Endothelial cell of umbilical vein (primary cell): Measurements from ENCODE around the gene PTGER2. TPM values are rescaled to one million over a fixed set of nuclear protein-coding genes. Genes with fewer than 3 reads are reported as not detected.

ENCODE experiments used
- BruUV-seq: library from RNA; stranded (reverse); fragments of 400-500 nt; replicated peaks from 2 replicates; lab custom pipeline; 2021; lab: Mats Ljungman, UMichigan
- CTCF ChIA-PET: fragments of 300-600, 350-600 bp; sonication (Branson Sonifier 250); formaldehyde crosslinking; loops from one replicate; lab custom pipeline; 2021; ENCODE audit warnings: antibody characterized with exemption, inconsistent platforms; lab: Charles Lee
- POLR2A ChIA-PET: fragments of 300-600, 350-600 bp; sonication (Branson Sonifier 250); formaldehyde crosslinking; loops from one replicate; lab custom pipeline; 2021; ENCODE audit warnings: antibody characterized with exemption, inconsistent platforms; lab: Charles Lee
- DNase-seq: peaks from one replicate; pipeline ENCODE4 v3.0.0-alpha.2; 2011; ENCODE audit warnings: low read depth, low spot score
- FAIRE-seq: peaks from 2 replicates; lab custom pipeline; 2011; peaks lifted over from hg19 to GRCh38; lab: Jason Lieb, UNC
- H2AFZ ChIP-seq: 2 replicates; pipeline ENCODE4 v1.6.0; 2012; ENCODE audit warnings: low read depth, low read length, control low read depth, inconsistent platforms
- H3K27ac ChIP-seq: 2 replicates; pipeline ENCODE4 v1.5.1; 2011; ENCODE audit warnings: low read depth, mild to moderate bottlenecking, control low read depth, low read length, moderate library complexity; ENCODE audit not compliant: insufficient read depth
- H3K27me3 ChIP-seq, 2 experiments: 2 replicates each; pipeline versions ENCODE4 v1.6.0 to v1.6.1; 2011; ENCODE audit warnings: low read length in 2 of 2, mixed read lengths in 1 of 2; ENCODE audit not compliant: control insufficient read depth in 2 of 2, insufficient read depth in 2 of 2
- H3K36me3 ChIP-seq, 2 experiments: 2 replicates in 1 of 2; 3 replicates in 1 of 2; pipeline ENCODE4 v1.5.1; 2011; ENCODE audit warnings: low read length in 2 of 2, mild to moderate bottlenecking in 1 of 2, moderate library complexity in 1 of 2; ENCODE audit not compliant: control insufficient read depth in 2 of 2, insufficient read depth in 2 of 2; ENCODE audit errors: extremely low read depth in 1 of 2
- H3K4me1 ChIP-seq: 3 replicates; pipeline ENCODE4 v1.5.1; 2011; ENCODE audit warnings: mild to moderate bottlenecking, low read length; ENCODE audit not compliant: control insufficient read depth, insufficient read depth; ENCODE audit errors: extremely low read depth
- H3K4me2 ChIP-seq: 2 replicates; pipeline ENCODE4 v1.6.1; 2011; ENCODE audit warnings: low read length, control low read depth, mixed read lengths; ENCODE audit not compliant: insufficient read depth
- H3K4me3 ChIP-seq, 3 experiments: fragments of 200-600 bp in 1 of 3; sonication (generic), shearing (Covaris generic) in 1 of 3; replicated peaks in 1 of 3; 2 replicates each; pipeline ENCODE4 v1.5.1; 2011 to 2016; ENCODE audit warnings: control low read depth in 3 of 3, low read length in 3 of 3, mild to moderate bottlenecking in 2 of 3, inconsistent platforms in 1 of 3, low read depth in 1 of 3, moderate library complexity in 1 of 3; ENCODE audit not compliant: insufficient read depth in 1 of 3
- H3K79me2 ChIP-seq: 2 replicates; pipeline ENCODE4 v1.6.0; 2012; ENCODE audit warnings: low read length, inconsistent platforms; ENCODE audit not compliant: control insufficient read depth, insufficient read depth
- H3K9ac ChIP-seq: replicated peaks from 2 replicates; pipeline ENCODE3; 2011; ENCODE audit warnings: low read length, control low read depth; ENCODE audit not compliant: insufficient read depth; ENCODE audit errors: extremely low read depth
- H3K9me1 ChIP-seq: replicated peaks from 3 replicates; pipeline ENCODE4 v1.6.0; 2011; ENCODE audit warnings: mild to moderate bottlenecking, low read length; ENCODE audit not compliant: control insufficient read depth, insufficient read depth; ENCODE audit errors: extremely low read depth
- H3K9me3 ChIP-seq: replicated peaks from 2 replicates; pipeline ENCODE4 v1.5.1; 2012; ENCODE audit warnings: low read length, inconsistent platforms; ENCODE audit not compliant: control insufficient read depth, insufficient read depth
- H4K20me1 ChIP-seq: replicated peaks from 2 replicates; pipeline ENCODE3; 2011; ENCODE audit warnings: mild to moderate bottlenecking, low read length; ENCODE audit not compliant: control insufficient read depth, insufficient read depth; ENCODE audit errors: extremely low read depth
- EZH2 ChIP-seq: IDR thresholded peaks from 2 replicates; pipeline ENCODE4 v1.6.1; 2012; ENCODE audit warnings: borderline replicate concordance, low read depth, mild to moderate bottlenecking, moderate library complexity, low read length, inconsistent platforms; ENCODE audit not compliant: severe bottlenecking
- FOS ChIP-seq: IDR thresholded peaks from 2 replicates; pipeline ENCODE4 v1.6.1; 2011; ENCODE audit warnings: mild to moderate bottlenecking, low read length, moderate library complexity, borderline replicate concordance; ENCODE audit not compliant: insufficient read depth
- GATA2 ChIP-seq: IDR thresholded peaks from 2 replicates; pipeline ENCODE4 v1.7.0; 2011; ENCODE audit warnings: low read depth, mild to moderate bottlenecking, moderate library complexity, mixed read lengths, low read length; ENCODE audit not compliant: insufficient read length, insufficient read depth
- JUN ChIP-seq: IDR thresholded peaks from 2 replicates; pipeline ENCODE4 v1.6.1; 2011; ENCODE audit warnings: borderline replicate concordance, low read depth; ENCODE audit not compliant: insufficient read length, insufficient read depth
- MYC ChIP-seq: IDR thresholded peaks from one replicate; pipeline ENCODE4 v1.6.1; 2011; ENCODE audit warnings: mild to moderate bottlenecking, low read depth, low read length
- POLR2A ChIP-seq: IDR thresholded peaks from 2 replicates; pipeline ENCODE4 v1.6.1; 2012; ENCODE audit warnings: low read depth, mild to moderate bottlenecking, control low read depth, low read length
- POLR2AphosphoS5 ChIP-seq: IDR thresholded peaks from 2 replicates; pipeline ENCODE4 v1.6.1; 2012; ENCODE audit warnings: low read depth, mild to moderate bottlenecking, control low read depth, low read length, moderate library complexity; ENCODE audit not compliant: insufficient read depth
- dilution Hi-C: fragments of 300-500 bp; cut with MboI; formaldehyde crosslinking; loops from one replicate; pipeline ENCODE4 v1.15.0; 2019; ENCODE audit warnings: low sequenced_read_pairs; ENCODE audit not compliant: extremely low pct_ligation_motif_present
- intact Hi-C: fragments of 100-400 bp; cut with micrococcal nuclease; formaldehyde crosslinking; loops from one replicate; pipeline ENCODE4 v1.10.0; 2022
- polyA plus RNA-seq, 4 experiments: library from polyadenylated mRNA; depleted of rRNA in 3 of 4; stranded (reverse) in 3 of 4; unstranded in 1 of 4; fragments of >200 nt; gene quantifications; 2 replicates each; pipeline versions ENCODE4 v1.2.1 to v1.2.3, GENCODE V29; 2011 to 2012; ENCODE audit warnings: missing spikeins in 1 of 4
- total RNA-seq: library from RNA; stranded (reverse); gene quantifications from 2 replicates; pipeline ENCODE4 v1.2.3, GENCODE V29; 2021
- TF ChIP-seq, protein P1 (sequence below), 2 donors: IDR thresholded peaks; 1 replicate in 1 of 2; 2 replicates in 1 of 2; pipeline ENCODE4 v1.5.1; 2011; ENCODE audit warnings: low read length in 2 of 2, mild to moderate bottlenecking in 2 of 2, moderate library complexity in 2 of 2, control low read depth in 1 of 2, inconsistent platforms in 1 of 2, low read depth in 1 of 2; ENCODE audit not compliant: insufficient read depth in 1 of 2; ENCODE audit errors: extremely low read depth in 1 of 2
- TF ChIP-seq, protein P2 (sequence below): IDR thresholded peaks from 2 replicates; pipeline ENCODE4 v1.6.1; 2011; ENCODE audit not compliant: insufficient read depth, insufficient read length

PTGER2 gene
- total and polyA plus RNA-seq, 2 donors (not counting 3 experiments of a cell fraction or from before 2014, with no cell fraction given), result not detected

DNA sequence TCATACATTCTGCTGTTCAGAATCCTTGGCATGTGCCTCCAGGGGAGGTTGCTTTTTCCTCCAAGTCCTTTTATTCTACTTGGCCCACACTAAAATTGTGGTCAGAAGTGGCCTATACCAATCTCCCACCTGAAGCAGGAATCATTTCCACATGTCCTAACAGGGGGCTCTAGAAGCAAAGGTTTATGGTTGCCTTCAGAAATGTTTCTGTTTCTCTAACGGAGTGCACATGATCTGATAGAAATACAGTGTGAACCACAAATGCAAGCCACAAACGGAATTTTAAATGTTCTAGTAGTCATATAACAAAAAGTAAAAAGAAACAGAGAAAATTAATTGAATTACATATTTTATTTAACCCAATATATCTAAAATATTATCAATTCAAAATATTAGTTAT is 4.0 kb downstream of the PTGER2 start:
- POLR2A ChIA-PET, result no interaction called here
- no peak overlapping the region for H3K4me3 ChIP-seq
- CTCF ChIA-PET, result no interaction called here
- no peak overlapping the region for H3K4me2 ChIP-seq
- DNase-seq (no peak), FAIRE-seq (no peak)
- no TSS peak for BruUV-seq
- no peaks in the 10 kb centered on the region for H4K20me1 ChIP-seq
- H3K9me1 ChIP-seq, result no peaks in the 10 kb centered on the region
- H3K4me1 ChIP-seq, result peaks cover 11% of the 10 kb centered on the region
- H3K9me3 ChIP-seq, result no peaks in the 10 kb centered on the region
- dilution Hi-C loops (no loop called here), intact Hi-C loops (no loop called here)
- no peak for TF ChIP-seq POLR2AphosphoS5
- TF ChIP-seq, protein P1, sequence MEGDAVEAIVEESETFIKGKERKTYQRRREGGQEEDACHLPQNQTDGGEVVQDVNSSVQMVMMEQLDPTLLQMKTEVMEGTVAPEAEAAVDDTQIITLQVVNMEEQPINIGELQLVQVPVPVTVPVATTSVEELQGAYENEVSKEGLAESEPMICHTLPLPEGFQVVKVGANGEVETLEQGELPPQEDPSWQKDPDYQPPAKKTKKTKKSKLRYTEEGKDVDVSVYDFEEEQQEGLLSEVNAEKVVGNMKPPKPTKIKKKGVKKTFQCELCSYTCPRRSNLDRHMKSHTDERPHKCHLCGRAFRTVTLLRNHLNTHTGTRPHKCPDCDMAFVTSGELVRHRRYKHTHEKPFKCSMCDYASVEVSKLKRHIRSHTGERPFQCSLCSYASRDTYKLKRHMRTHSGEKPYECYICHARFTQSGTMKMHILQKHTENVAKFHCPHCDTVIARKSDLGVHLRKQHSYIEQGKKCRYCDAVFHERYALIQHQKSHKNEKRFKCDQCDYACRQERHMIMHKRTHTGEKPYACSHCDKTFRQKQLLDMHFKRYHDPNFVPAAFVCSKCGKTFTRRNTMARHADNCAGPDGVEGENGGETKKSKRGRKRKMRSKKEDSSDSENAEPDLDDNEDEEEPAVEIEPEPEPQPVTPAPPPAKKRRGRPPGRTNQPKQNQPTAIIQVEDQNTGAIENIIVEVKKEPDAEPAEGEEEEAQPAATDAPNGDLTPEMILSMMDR (IDR thresholded peaks at IDR 0.05; ENCODE audit: extremely low read depth in 1 of 2, insufficient read depth in 1 of 2, low read depth in 1 of 2, low read length in 2 of 2), result no peak
- no peak for TF ChIP-seq JUN
- TF ChIP-seq MYC, result no peak
- TF ChIP-seq, protein P2, sequence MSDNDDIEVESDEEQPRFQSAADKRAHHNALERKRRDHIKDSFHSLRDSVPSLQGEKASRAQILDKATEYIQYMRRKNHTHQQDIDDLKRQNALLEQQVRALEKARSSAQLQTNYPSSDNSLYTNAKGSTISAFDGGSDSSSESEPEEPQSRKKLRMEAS, result no peak
- no peak for TF ChIP-seq EZH2
- TF ChIP-seq FOS, result no peak
- TF ChIP-seq POLR2A, result no peak
- no peak for TF ChIP-seq GATA2
- H3K27me3 ChIP-seq, result peaks cover 44 to 66% of the 10 kb centered on the region in 2 experiments
- H2AFZ ChIP-seq, result no peak overlapping the region
- no peaks in the 10 kb centered on the region for H3K36me3 ChIP-seq
- H3K79me2 ChIP-seq, result no peaks in the 10 kb centered on the region
- H3K27ac ChIP-seq, result no peak overlapping the region
- no peak overlapping the region for H3K9ac ChIP-seq
